Embryonic facial prominence (tissue), 1 donor: ENCODE results near the gene ZC3H6.
"Not testable (repeated sequence)": the region's sequence is repeated elsewhere in the genome, so short reads cannot be mapped to it uniquely, and the experiment has no call there.

ENCODE experiments used
- DNase-seq: peaks from one replicate; pipeline ENCODE4 v3.0.0-alpha.2; 2016; ENCODE audit errors: extremely low spot score

The ZC3H6 gene

GRCh38 chr2:112275887-112276773 is 733 bp downstream of the ZC3H6 start:
- DNase-seq: peak; percentile 80

- no peak for DNase-seq
Observed at GRCh38 chr2:112276954-112277353, 1.6 kb downstream of the ZC3H6 start.

- DNase-seq: no peak
Observed at GRCh38 chr2:112277596-112278220, 2.3 kb downstream of the ZC3H6 start.

GRCh38 chr2:112282066-112282465 is 6.7 kb downstream of the ZC3H6 start:
- DNase-seq: not testable (repeated sequence)

- not testable (repeated sequence) for DNase-seq
Observed at GRCh38 chr2:112283535-112283934, 8.1 kb downstream of the ZC3H6 start.

GRCh38 chr2:112290088-112290487 is 14.7 kb downstream of the ZC3H6 start:
- DNase-seq: no peak

GRCh38 chr2:112290648-112291047 is 15.3 kb downstream of the ZC3H6 start:
- no peak for DNase-seq

GRCh38 chr2:112293636-112294401 is 18.4 kb downstream of the ZC3H6 start:
- DNase-seq: no peak

- DNase-seq: no peak
Observed at GRCh38 chr2:112295407-112296078, 20.1 kb downstream of the ZC3H6 start.

GRCh38 chr2:112296407-112296806 is 21.0 kb downstream of the ZC3H6 start:
- no peak for DNase-seq

- no peak for DNase-seq
Observed at GRCh38 chr2:112301171-112301584, 25.8 kb downstream of the ZC3H6 start.

GRCh38 chr2:112301973-112302372 is 26.6 kb downstream of the ZC3H6 start:
- no peak for DNase-seq

- DNase-seq: no peak
Observed at GRCh38 chr2:112304298-112304941, 29.0 kb downstream of the ZC3H6 start.

GRCh38 chr2:112305132-112305531 is 29.7 kb downstream of the ZC3H6 start:
- DNase-seq: no peak

- DNase-seq: no peak
Observed at GRCh38 chr2:112310906-112311305, 35.5 kb downstream of the ZC3H6 start.

GRCh38 chr2:112311932-112312331 is 36.5 kb downstream of the ZC3H6 start:
- no peak for DNase-seq

- no peak for DNase-seq
Observed at GRCh38 chr2:112312821-112313220, 37.4 kb downstream of the ZC3H6 start.

GRCh38 chr2:112314856-112315255 is 39.5 kb downstream of the ZC3H6 start:
- no peak for DNase-seq

GRCh38 chr2:112317303-112318158 is 42.1 kb downstream of the ZC3H6 start:
- DNase-seq: no peak

- no peak for DNase-seq
Observed at GRCh38 chr2:112318515-112318914, 43.1 kb downstream of the ZC3H6 start.
